Amniotic epithelial cell (primary cell): ENCODE measurements around the gene CCDC60.

Experiments used
- DNase-seq: peaks from one replicate; pipeline ENCODE4 v3.0.0-alpha.2; 2010; ENCODE audit warnings: low read depth

CCDC60 gene

GRCh38 chr12:119385659-119386058 lies 51.1 kb downstream of the CCDC60 start:
- no peak for DNase-seq

- no peak for DNase-seq
Observed at GRCh38 chr12:119389687-119390086, 55.2 kb downstream of the CCDC60 start.

- no peak for DNase-seq
Observed at GRCh38 chr12:119391673-119392072, 57.1 kb downstream of the CCDC60 start.

GRCh38 chr12:119393677-119394076 lies 59.1 kb downstream of the CCDC60 start:
- DNase-seq = no peak

GRCh38 chr12:119397540-119397939 lies 63.0 kb downstream of the CCDC60 start:
- no peak for DNase-seq

GRCh38 chr12:119398190-119398589 lies 63.7 kb downstream of the CCDC60 start:
- no peak for DNase-seq

- DNase-seq = no peak
Observed at GRCh38 chr12:119399301-119399700, 64.8 kb downstream of the CCDC60 start.

- DNase-seq = no peak
Observed at GRCh38 chr12:119406308-119406707, 71.8 kb downstream of the CCDC60 start.

GRCh38 chr12:119406811-119407210 lies 72.3 kb downstream of the CCDC60 start:
- no peak for DNase-seq

GRCh38 chr12:119409043-119409442 lies 74.5 kb downstream of the CCDC60 start:
- no peak for DNase-seq

GRCh38 chr12:119410396-119410795 lies 75.9 kb downstream of the CCDC60 start:
- DNase-seq = no peak

GRCh38 chr12:119412306-119412705 lies 77.8 kb downstream of the CCDC60 start:
- no peak for DNase-seq

- DNase-seq = peak; percentile 48
Observed at GRCh38 chr12:119412811-119413794, 78.6 kb downstream of the CCDC60 start.

GRCh38 chr12:119415714-119416113 lies 81.2 kb downstream of the CCDC60 start:
- no peak for DNase-seq

GRCh38 chr12:119417440-119417839 lies 82.9 kb downstream of the CCDC60 start:
- no peak for DNase-seq

GRCh38 chr12:119419381-119419780 lies 84.9 kb downstream of the CCDC60 start:
- no peak for DNase-seq

GRCh38 chr12:119423285-119423684 lies 88.8 kb downstream of the CCDC60 start:
- no peak for DNase-seq

GRCh38 chr12:119425623-119426022 lies 91.1 kb downstream of the CCDC60 start:
- no peak for DNase-seq

GRCh38 chr12:119431151-119431550 lies 96.6 kb downstream of the CCDC60 start:
- no peak for DNase-seq

GRCh38 chr12:119432949-119433348 lies 98.4 kb downstream of the CCDC60 start:
- DNase-seq = no peak

GRCh38 chr12:119440803-119441360 lies 106.4 kb downstream of the CCDC60 start:
- DNase-seq = no peak

GRCh38 chr12:119444462-119445044 lies 110.0 kb downstream of the CCDC60 start:
- peak; percentile 3 for DNase-seq

- DNase-seq = no peak
Observed at GRCh38 chr12:119446459-119446858, 111.9 kb downstream of the CCDC60 start.
